8988T (cell line): Measurements from ENCODE around the gene CPLX1.

Experiments used
- DNase-seq: peaks from one replicate; pipeline ENCODE4 v3.0.0; 2011

The CPLX1 gene

DNA sequence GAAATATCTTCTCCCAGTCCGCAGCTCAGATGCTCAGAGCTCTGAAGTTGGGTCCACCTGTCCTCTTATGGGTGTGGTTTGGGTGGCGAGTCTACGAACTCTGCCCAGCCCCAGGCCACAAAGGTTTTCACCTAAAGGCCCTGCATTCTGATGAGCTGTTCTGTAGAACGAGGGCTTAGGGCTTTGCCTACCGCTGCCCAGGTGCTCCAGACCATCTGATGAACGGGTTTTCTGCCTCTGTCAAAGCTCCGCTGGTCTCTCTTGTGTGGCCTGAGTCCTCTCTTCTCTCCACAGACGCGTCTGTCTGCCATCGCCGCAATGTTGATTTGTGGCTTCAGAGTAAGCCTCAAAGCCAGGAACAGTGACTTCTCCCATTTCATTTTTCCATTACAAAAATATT lies 28.4 kb upstream of the CPLX1 start:
- DNase-seq = no peak

DNA sequence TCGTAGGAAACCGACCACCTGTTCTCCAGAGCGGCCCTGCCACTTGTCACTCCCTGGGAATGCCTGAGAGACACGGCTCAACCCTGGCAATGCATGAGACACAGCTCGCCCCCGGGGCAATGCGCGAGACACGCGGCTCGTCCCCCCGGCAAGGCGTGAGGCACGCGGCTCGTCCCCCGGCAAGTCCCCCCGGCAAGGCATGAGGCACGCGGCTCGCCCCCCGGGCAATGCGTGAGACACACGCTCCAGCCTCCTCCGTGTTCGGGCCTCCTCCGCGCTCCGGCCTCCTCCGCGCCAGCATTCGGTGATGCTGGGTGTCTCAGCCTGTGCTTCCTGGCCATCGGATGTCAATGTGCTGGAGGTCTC lies 27.5 kb upstream of the CPLX1 start:
- no peak for DNase-seq

DNA sequence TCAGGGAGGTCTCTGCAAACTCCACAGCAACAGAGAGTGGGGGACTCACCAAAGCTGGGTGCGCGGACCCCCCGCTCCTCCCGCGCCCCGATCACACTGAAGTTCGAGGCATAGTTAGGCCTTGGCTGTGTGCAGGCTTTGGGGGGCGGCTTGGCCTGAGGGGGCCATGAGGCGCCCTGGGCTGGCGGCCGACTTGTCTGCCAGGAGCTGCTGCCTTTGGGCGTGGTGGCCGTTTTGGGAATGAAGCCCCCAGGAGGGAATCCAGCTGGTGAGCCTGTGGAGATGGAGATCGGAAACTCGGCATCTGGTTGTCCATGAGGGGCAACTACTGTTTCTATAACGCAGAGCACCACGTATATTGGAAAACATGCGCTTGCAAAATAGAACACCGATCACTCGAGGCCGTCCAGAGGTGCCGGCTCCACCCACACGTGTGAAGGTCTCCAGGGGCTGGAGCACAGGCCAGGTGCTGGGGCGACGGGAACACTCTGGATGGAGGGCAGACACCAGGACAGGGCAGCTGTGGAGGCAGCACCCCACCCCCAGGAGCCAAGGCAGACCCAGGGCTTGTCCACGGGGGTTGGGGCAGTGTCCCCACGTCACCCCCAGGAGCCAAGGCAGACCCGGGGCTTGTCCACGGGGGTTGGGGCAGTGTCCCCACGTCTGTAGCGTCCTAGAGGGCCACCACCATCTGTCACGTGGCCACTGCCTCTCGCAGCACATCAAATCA lies 25.9 kb upstream of the CPLX1 start:
- DNase-seq = no peak

DNA sequence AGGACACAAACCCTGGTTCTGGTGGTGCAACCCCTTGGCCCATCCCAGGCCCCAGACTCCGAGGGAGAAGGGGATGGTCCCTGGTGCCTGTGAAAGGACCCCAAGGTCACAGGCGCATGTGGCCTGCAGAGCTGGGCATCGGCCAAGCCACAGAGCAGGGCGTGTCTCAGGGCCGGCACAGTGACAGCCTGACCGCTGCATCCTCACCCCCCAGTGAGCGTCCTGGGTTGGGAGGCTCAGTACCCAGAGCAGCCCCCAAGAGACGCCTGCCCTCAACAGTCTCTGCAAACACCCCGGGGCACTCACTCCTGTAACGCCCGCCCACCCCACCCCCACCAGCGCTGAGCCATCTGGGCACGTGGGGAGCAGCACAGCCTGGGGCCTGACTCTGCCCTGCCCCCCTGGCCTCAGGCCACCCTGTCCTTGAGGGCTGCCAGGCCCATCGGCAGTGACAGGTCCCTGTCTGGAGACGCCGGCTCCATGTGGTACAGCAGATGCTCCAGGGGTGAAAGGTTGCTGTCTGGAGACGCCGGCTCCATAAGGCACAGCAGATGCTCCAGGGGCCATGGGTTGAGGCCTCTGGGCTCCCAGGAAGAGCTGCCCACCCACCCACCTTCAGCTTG lies 24.5 kb upstream of the CPLX1 start:
- DNase-seq = peak; percentile 18

DNA sequence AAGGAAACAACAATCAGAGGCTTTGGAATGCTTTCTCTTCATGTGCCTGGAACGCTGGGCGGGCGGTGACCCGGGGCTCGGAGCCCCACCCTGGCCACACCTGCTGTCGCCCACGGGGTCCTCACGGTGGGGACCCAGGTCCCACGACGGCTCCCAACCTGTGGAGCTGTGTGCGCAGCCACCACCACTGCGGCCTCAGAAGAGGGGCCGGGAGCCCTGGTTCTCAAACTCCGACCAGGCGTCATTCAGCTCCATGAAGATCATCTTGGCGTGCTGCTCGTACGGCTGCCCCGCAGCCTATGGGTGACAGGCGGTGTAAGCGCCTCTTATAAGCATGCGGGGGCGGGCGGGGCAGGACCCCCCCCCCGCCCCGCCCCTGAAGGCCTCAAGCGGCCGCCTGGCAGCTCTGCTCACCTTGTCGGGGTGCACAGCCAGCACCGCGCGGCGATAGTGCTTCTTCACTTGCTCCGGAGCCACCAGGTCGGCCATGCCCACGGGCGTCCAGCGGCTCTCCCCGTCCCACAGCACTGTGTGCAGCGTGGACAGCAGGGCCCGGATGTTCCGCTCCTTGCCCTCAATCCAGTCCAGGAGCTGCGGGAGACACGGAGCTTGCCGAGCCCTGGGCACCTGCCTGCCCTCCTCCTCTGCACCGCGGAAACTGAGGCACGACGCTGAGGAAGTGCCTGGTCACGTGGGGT lies 23.7 kb upstream of the CPLX1 start:
- no peak for DNase-seq

DNA sequence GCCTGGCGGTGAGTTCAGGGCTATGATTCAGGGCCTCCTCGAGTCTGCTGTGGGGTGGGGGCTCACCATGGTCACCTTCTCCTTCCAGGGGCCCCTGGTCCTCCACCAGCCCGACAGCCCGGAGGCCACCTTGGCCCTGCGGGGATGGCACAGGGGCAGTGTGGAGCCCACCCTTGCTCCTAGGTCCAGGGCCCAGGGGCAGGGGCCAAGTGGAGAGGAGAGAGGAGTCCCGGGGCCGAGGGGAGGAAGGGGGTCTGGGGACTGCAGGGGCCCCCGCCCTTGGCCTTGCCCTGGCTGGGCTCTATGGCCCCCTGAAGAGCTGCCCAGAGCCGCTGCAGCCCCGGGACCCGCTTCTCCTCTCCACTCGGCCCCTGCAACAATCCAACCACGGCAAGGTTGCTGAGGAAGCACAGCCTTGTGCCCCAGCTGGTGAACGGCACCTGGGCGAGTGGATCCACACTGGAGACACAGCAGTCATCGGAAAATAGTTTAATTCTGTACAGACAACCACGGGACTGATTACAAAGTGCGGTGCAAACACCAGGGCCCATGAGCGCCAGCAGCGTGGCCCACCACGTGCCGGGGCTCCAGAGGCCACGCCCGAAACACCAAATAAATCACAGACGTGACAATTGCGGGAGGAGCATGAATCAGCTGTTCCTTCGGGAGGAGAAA lies 23.0 kb upstream of the CPLX1 start:
- no peak for DNase-seq

DNA sequence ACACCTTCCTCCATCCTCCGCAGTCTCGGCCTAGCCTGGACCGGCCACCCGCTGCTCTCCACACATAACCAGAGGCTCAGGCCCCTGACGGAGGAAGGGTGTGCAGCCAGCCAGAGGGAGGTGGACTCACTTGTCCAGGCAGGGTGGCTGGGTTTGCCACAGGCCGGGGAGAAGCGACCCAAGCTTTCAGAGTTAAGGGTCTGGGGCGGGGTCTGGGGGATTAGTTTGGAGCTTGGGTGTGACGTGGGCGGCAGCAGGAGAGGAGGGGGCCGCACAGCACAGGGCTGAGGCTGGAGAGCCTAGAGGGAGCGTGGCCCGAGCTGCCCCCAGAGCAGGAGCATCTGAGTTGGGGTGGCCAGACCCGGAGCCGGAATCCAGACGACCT lies 22.4 kb upstream of the CPLX1 start:
- no peak for DNase-seq

DNA sequence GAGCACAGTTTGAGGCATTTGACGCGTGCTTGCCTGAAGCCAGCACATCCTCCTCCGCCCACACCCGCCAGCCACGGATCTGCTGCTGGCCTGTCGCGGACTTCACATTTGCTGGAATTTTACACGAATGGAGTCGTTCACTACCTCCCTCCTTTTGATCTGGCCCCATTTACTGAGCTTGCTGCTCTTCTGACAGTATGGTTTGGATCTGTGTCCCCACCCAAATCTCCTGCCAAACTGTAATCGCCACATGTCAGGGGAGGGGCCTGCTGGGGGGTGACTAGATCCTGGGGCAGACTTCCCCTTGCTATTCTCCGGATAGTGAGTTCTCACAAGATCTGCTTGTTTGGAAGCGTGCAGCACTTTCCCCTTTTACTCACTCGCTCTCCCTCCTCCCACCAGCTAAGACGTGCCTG lies 19.9 kb upstream of the CPLX1 start:
- DNase-seq = no peak

DNA sequence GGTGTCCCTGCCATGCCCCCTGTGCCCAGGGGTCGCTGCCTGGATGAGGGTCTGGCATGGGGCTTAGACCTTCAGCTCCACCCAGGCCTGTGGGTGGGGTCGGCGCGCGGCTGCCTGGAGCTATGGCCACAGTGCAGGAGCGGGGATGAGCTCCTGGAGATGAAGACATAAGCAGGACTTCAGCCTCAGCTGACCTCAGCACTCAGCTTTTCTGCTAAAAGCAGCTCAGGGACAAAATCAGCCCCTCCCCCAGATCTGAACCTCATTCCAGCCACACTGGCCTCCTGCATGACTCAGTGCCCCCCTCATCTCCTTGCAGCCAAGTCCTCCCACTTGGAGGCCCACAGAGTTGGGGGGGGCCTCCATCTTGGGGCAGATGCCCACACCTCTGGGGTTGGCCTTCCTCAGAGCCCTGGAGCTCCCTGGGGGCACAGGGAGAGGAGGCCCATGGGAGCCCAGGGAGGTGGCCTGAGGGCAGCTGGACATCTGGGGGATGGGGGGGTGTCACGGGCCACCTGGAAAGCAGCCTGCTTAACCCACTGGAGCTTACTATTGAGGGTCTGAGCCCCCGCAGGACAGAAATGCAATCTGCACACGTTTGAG lies 19.4 kb upstream of the CPLX1 start:
- no peak for DNase-seq

DNA sequence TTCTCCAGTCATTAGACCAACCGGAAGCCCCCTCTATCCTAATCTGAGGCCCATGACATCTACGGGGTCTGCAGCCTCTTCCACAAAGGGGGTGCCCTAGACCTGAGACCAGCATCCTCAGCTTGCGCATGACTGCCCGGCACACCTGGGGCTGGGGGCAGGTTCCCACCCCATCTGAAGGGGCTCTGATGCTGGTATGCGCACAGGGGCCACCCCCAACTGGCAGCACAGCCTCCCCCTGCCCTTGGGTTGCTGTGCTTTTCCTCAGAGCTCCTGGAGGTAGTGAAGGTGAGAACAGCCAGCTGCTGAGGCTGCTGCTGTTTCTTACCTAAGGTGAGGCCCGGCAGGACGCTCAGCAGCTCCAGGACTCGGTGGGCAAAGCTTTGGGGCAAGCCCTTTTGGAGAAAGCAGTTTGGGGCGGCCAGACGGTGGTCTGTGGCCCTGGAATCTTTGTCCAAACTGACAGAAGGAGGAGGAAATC lies 18.9 kb upstream of the CPLX1 start:
- DNase-seq = no peak

DNA sequence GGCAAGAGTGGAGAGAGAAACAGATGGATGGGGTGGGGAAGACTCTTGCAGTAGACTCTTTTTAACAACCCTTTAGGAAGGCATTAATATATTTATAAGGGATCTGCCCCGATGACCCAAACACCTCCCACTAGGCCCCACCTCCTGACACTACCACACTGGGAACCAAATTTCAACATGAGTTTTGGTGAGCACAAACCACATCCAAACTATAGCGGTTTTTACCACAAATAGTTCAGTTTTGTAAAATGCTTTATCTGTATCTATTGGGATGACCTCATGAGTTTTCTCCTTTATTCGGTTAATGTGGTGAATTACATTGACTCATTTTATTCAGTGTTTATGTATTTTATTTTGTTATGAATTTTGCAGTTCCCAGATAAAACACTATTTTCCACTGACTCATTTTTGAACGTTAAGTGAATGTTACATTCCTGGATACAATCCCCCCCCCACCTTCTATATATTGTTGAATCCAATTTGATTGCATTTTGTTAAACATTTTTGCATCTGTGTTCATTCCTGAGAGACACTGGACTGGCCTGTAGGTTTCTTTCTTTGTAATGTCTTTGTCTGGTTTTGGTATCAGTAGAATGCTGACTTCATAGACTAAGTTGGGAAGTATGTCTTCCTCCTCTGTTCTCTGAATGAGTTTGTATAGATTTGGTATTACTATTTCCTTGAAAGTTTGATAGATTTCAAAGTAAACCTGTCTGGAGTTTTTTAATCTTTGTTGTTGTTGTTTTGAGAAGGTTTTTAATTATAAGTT lies 13.9 kb upstream of the CPLX1 start:
- DNase-seq = no peak

DNA sequence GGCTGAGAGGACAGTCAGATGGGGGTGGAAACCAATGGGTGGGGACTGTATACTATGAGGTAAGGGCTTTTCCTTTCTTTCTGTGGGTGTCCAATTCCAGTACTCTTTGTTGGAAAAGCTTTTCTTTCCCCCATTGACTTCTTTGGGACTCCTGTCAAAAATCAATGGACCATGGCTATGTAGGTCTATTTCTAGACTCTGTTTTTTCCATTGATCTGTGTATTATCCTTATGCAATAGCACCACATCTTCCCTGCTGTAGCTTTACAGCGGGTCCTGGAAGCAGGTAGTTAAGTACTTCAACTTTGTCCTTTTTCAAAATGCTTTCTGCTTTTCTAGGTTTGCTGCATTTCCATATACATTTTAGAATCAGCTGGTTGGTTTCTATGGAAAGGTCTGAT lies 11.8 kb upstream of the CPLX1 start:
- no peak for DNase-seq

DNA sequence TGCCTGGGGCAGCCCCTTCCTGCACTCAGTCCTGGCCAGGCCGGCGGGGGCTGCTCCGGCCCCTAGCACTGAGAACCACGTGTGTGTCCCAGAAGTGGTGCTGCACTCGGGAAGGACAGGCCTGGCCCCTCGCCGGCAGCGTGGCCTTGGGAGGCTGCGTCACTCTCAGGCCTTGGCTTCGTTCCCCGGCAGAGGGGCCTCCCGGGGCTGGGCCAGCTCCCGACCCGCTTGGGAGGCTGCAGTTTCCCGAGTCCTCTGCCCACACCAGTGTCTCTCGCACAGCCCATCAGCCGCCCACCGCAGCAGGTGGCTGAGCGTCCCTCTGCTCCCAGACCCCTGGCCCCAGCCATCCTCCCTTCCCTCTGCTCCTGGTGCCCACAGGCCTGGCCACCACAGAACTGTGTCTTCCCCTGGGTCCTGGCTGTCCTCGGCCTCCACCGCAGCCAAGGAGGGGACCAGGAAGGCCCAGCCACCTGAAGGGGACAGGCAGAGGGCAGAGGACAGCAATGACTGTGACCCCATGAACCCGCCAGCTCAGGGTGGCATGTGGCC lies 10.9 kb upstream of the CPLX1 start:
- DNase-seq = no peak

DNA sequence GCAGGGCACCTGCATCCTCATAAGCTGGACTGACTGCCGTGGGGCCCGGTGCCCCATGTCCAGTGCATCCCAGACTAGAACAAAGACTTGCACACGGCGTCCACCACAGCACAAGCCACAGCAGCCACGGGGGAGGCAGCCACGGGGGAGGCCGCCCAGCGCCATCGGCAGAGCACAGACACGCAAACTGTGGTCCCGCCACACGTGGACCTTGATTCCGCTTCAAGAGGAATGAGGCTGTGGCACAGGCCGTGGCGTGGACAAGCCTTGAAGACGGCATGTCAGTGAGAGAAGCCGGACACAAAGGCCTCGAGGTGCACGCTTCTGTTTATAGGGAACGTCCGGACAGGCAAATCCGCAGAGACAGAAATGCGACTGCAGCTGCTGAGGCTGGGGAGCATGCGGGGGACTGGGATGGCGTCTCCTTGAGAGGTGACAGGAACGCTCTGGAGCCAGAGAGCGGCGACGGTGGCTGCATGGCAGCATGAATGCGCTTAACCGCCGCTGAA lies 10.1 kb upstream of the CPLX1 start:
- DNase-seq = no peak

DNA sequence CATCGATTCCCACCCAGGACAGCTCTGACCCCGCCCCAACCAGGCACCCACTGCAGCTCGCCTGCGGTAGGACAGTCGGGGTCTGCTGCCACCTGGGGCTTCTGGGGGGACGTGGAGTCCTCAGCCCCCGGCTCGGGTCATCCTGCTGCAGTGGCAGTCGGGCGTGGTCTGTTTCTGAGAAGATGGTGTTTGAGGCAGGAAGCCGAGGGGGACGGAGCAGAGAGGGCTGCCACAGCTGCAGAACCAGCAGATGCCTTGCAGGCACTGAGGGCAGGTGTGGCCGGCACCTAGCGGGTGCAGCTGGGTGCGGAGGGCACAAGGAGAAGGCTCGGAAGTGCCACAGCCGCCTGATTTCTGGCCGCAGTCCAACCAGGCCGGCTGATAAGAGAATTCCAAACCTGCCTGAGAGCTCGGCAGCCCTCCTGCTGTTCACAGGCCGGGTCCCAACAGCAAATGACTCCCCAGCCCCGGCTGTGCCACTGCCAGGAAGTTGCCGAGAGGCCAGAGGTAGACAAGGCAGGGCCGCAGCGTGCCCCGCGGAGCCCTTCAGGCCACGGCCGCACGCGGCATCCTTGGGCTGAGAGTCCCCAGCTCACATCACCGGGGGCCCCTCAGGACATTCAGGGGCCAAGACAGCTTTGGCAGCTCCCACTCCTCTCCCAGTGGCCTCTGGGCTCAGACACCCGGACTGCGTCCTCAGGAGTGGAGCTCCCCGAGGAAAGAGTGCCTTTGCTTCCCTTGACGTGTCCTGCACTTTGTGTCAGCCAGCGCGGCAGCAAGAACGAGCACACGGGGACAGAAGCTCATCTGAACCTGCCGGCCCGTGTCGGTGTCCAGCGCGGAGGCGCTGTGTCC lies 9.4 kb upstream of the CPLX1 start:
- no peak for DNase-seq

DNA sequence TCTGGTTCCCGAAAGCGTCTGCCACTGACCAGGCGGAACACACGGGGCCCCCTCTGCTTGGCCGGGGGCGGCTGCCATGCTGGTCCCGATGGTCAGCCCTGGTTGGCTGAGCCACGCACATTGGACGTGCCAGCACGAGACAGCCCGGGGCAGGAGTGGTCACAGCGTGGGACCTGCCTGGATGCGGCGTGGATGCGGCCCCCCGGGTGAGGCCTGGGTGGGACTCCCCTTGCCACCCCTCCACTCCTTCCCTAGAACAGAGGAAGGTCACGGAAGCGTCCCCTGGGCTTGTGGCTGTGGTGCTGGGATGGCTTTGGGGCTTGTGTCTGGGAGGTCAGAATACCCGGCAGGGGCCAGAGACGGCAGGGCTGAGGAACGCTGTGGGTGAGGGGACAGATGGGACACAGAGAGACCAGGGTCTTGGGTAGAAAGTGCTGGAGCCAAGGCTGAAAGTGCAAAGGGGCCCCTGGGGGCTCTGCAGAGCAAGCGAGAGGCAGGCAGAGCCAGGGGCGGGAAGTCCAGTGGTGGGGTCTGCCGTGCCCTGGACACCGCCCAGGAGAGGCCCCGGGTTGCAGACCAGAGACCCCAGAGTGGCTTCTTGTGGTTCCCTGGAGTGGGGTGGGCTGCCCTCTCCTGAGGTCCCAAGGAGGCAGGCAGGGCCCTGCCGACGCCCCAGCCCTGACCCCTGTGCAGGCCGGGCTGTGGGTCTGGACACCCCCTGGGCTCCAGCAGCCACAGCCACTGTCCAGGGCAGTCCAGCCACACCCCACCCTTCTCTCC lies 8.6 kb upstream of the CPLX1 start:
- DNase-seq = no peak

DNA sequence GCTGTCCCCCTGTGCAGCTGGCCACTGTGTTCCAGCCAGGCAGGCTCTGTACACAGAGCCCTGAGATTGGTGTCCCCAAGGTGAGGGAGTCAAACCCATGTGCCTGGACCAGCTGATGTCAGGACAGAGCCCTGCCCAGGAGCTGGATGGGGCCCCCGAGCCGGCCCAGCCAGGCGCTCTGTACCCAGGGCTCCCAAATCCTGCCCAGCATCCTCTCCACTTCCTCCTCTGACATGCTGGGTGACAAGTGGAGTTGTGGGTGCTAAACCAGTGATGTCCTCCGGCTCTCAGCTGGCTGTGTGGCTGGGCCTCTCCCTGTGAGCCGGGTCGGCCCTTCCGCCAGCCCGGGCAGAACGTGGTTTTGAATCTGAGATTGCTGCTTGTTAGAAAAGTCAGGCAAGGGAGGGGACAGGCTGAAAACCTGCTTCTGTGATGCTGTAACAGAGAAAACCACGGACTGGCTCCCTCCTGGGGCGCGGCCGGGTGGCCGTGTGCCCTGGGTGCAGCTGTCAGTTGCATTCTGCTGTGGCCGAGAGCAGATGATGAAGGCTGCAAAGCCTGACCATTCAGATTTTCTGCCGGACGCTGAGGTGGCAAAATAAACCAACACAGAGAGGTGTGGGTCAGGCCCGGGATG lies 7.9 kb upstream of the CPLX1 start:
- no peak for DNase-seq

DNA sequence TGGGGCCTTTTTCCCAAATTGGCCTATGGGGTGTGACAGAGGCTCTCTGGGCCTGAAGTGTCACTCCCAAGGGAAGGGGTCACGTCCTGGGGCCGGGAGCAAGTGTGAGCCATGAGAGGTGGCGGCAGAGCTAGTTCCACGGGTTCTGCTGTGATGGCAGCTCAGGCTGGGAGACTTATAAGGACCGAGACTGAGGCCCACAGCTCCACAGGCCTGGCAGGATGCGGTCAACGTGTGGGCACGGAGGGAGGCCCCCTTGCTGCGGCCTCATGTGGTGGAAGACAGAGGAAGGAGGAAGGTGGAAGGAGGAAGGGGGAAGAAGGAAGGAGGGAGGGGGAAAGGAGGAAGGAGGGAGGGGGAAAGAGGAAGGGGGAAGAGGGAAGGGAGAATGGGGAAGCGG lies 7.2 kb upstream of the CPLX1 start:
- DNase-seq = no peak

DNA sequence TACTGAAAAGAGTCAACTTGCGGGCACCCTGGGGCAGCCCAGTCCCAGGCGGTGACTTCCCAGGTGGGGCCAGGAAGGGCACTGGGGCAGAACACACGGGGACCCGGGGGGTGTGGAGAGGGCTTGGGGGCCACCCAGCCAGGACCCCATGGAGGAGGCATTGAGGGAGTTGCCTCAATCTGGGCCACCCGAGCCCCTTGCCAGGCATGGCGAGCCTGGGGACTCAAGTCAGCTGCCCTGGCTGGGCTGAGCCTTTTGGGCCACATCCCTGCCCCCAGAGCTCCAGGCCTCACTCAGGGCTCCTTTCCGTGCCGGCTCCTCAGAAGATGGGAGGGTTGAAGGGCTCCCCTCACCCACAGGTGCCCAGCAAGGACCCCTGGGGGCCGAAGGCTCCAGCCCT lies 6.6 kb upstream of the CPLX1 start:
- no peak for DNase-seq

DNA sequence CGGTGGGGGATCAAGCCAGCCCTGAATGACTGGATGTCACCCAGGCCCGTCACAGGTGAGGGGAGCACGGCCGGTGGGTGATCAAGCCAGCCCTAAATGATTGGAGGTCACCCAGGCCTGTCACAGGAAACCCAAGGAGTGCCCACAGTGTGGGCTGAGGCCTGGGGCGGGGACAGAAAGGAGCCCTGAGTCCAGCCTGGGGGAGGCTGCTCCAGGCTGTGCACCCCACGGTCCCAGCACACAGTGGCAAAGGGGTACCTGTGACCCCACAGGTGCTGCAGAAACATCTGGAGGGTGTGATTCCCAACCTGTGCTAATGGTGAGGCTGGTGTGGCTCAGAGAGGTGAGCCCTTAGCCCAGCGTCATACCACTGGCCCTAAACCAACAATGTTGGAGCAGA lies 6.2 kb upstream of the CPLX1 start:
- no peak for DNase-seq
